HG03378 (cell line): ENCODE data around the gene ETV3L.
"Not testable (repeated sequence)": the region's sequence is repeated elsewhere in the genome, so short reads cannot be mapped to it uniquely, and the experiment has no call there.

ENCODE experiments used
- ATAC-seq: cut with Tn5 transposase; IDR thresholded peaks from one replicate; pipeline ENCODE4 v1.9.1; 2021; ENCODE audit warnings: mild to moderate bottlenecking, moderate library complexity; ENCODE audit not compliant: unreplicated experiment

ETV3L gene

DNA sequence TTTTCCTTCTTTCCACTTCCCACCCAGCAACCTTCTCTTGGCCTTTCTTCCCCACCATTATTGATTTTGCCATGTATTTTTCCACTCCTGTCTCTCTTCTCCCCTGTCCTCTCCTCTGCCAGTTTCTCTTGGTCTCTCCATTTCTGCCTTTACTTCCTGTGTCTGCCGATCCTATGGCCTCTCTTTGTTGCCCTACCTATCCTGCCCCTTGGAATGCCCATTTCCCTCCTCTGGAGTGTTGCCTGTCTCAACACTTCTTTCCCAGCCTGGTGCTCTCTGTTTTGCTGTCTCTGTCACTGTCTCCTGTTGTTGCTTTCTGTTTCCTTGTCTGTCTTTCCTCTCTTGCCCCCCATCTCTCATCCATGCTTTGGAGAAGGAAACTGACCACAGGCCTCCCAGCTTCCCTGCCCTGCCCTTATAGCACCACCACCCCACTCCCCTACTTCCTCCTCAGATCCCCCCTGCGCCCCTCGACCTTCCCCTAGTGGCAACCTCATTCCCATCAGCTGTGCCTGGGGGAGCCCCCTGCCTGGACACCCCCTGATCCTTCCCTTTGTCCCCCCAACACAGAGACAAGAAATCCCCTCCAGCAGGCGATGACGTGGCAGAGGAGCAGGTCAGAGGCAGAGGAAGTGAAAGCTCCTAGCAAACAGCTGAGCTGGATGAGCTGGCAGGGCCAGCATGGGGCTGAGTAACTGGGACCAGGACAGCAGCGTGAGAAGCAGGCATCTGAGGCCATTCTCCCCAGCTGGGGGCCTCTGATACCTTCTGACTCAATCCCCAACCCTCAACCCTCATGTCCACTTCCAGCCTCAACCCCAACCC, 6.6 kb upstream of the ETV3L start:
- ATAC-seq = peak; percentile 85

DNA sequence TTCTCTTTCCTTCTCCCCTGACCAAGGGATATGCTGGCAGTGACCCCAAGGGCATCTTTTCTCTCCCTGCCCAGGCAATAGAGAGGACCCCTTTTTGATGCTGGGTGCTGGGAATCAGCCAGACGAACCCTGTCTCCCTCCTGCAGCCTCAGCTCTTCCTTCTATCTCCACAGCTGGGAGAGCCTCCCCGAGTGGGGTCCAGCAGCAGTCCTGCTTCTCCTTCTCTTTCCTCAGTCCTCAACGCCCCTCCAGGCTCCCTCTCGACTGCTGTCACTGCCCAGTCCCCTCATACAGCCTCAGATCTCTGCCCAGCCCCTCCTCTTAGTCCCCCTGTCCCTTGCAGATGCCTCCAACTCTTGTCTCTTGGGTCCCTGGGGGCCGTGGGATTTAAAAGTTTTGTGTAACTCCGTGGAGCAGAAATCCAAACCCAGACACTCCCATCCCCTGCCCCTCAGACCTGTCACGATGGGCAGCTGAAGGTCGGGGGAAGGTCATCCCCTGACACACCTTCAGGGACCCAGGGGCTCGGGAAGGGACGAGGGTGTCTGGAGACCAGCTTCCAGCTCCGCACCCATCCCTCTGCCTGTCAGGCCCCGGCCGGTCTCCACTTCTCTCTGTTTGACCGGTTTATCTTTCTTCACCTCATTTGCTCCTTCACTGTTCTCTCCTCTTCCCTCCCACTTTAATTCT, 5.8 kb upstream of the ETV3L start:
- no peak for ATAC-seq

DNA sequence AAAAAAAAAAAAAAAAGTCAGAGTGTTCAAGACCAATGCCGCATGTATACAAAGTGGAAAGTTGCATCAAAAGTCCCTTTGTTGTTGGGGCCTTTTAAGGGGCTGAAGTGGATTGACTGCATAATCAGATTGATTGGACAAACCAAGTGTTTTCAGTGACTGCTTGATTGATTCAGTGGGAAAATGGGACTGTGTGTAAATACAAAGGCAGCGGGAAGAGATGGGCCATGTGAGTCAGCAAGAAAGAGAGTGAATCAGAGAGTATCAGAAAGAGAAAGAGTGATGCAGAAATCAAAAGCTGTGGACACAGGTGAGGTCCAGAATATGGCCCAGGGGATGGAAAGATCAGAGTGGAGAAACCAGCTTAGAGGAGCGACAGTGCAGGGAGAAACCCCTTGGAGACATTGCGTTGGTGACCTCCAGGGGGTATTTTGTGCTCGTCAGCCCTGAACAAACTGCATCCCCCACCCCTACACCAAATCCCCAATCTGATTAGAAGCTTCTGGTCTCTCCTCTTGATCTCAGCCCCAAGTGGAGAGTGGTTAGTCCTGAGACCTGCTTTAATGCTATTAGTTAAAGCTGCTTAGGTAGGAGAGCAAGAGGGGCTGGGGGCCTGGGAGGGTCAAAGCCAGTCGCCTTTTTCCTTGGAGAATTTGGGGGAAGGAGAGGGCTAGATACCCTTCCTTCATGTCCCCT, 5.1 kb upstream of the ETV3L start:
- ATAC-seq = no peak

GRCh38 chr1:157103268-157103667, 3.7 kb upstream of the ETV3L start:
- no peak for ATAC-seq

DNA sequence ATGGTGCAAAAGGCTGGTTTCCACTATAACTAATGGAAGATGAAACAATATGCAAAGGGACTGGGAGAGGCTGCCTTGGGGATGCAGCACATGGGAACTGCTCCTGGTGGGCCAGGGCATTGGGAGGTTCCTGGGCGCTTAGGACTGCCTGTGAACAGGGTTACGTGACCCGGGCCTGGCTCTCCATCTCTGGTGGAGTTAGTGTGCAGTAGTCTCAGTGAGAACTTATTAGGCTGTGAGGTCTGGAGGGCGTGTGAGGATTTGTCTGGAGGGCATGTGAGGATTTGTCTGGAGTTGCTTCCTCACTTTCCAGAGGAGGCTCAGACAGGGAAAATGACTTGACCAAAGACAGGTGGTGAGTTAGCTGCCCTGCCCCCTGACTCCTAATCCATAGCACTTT, 1.5 kb upstream of the ETV3L start:
- no peak for ATAC-seq

GRCh38 chr1:157098987-157099632, 498 bp downstream of the ETV3L start:
- ATAC-seq = not testable (repeated sequence)

DNA sequence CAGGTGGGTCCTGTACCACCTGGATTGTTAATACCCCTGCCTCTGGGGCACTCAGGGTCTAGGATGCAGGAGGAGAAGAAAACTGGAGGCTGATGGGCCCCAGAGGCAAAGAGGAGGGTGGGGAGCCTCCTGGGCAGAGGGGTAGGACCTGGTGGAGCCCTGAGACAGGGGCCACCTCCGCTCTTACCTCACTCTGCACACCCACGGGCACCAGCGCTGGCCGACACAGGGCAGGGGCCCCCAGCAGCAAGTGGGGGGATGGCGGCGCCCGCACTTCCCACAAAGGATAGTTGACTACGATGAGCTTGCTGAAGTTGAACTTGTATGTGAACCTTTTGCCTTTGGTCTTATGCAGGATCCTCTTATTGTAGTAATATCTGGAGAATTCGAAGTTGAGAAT, 1.1 kb downstream of the ETV3L start:
- ATAC-seq = no peak

- ATAC-seq = no peak
Observed at GRCh38 chr1:157097692-157098091, 1.9 kb downstream of the ETV3L start.

- ATAC-seq = no peak
Observed at GRCh38 chr1:157096881-157097280, 2.7 kb downstream of the ETV3L start.

DNA sequence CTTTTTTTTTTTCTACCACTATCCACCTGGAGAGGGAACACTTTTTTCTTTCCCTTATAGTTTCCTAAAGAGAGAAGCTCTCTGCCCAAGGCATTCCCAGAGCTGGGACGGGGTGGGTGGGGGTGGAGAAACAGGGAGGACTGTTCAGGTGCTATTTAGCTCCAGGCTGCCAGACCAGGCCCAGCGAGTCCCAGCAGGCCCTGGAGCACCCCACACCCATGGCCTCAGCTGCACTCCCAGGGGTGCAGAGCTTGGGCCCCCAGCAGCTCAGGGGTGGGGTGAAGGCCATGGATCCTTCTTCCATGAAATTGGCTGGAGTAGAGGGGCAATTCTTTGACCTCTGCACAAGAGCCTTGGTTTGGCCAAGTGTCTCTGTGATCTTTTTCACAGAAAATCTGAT, 4.1 kb downstream of the ETV3L start:
- ATAC-seq = no peak

GRCh38 chr1:157095091-157095490, 4.5 kb downstream of the ETV3L start:
- ATAC-seq = no peak

DNA sequence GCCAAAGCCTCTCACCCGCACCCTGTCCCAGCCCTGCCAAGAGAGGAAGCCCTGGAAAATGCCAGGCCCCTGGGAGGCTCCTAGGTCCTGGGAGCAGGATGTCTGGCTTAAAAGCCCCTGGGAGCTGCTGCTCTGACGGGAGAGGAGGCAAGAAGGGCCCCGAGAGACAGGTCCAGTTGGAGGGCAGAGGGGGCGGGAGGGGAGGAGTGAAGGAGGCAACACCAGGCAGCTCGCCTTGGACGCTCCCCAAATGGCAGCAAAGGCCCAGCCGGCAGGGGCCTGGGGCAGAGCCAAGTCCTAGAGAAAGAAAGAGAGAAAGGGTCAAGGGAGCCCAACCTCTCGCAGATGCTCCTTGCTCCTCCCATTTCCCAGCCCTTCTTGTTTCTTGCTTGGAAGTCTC, 6.8 kb downstream of the ETV3L start:
- ATAC-seq = no peak

DNA sequence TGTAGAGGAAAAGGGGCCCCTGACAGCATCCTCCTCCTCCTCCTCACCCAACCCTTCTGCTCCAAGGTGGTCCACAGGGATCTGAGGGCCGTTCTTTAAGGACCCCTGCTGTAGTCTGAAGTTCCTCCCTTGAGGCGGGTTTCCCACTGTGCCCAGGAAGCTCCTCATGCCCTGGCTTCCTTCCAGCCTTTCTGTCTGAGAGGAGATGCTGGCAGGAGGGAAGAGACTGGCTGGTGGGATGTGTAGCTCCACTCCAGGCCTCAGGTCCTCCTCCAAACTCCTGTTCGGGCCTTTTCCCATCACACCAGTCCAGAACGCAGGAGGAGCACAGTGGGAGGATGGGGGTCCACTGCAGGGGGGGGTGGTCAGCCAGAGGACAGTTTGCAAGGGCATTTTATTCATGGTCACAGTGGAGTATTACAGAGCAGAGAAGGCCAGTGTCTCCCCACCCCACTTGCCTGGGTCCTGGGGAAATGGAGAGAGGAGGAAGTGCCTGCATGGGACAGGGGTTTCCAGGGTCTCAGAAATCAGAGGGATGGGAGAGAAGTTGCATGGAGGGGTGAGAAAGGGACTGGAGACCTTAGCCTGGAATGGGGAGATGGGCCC, 7.8 kb downstream of the ETV3L start:
- ATAC-seq = no peak

DNA sequence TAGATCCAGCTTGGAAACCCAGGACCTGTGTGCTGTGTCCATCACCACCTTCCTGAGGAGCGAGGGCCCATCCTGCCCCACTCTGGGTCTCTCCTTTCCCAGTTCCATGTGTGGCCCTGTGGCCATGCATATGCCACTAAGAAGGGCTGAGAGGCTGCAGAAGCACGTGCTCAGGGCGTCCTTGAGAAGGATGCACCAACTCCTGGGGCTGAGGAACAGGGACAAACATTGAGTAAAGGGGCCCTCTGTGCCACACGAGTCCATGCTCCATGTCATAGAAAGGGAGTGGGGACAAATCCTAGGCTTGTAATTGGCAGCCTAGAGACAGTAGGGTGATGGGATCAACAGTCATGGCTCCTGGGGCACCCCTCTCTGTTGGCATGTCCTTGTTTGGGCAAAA, 8.4 kb downstream of the ETV3L start:
- ATAC-seq = no peak

GRCh38 chr1:157090771-157091170, 8.8 kb downstream of the ETV3L start:
- no peak for ATAC-seq

DNA sequence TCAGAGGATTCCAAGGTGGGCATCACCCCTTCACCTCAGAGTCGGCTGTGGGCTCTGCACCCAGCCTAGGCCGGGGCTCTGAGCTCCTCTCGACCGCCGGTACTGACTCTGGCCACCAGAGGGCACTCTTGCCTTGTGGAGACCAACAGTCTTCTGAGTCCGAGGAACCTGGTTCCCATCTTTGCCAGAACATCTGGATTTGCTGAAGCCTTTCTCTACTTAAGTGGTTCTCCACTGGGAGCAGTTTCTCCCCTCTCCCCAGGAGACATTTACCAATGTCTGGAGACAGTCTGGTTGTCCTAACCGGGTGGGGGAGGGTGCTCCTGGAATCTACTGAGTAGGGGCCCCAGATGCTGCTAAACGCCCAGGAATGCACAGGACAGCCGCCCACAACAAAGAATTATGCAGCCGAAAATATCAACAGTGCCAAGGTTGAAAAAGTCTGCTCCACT, 9.4 kb downstream of the ETV3L start:
- ATAC-seq = no peak

DNA sequence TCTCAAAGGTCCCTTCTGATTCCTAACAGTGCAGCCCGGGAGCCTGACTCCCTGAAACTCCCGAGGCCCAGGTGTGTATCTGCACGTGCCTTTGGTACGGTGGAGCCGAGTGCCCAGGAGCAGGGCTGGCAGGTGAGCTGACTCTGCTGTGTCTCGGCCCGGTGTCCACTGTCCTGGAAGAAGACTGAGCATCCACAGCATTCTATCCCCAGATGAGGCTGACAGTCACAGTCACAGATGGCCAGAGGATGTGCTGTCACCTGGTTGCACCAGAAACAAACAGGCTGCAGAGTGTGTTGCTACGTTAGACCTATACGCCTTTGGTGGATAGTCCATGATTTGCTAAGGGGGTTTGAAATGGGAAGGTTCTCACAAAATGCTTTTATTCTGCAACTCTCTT, 9.8 kb downstream of the ETV3L start:
- ATAC-seq = no peak

- no peak for ATAC-seq
Observed at GRCh38 chr1:157088607-157089006, 11.0 kb downstream of the ETV3L start.

DNA sequence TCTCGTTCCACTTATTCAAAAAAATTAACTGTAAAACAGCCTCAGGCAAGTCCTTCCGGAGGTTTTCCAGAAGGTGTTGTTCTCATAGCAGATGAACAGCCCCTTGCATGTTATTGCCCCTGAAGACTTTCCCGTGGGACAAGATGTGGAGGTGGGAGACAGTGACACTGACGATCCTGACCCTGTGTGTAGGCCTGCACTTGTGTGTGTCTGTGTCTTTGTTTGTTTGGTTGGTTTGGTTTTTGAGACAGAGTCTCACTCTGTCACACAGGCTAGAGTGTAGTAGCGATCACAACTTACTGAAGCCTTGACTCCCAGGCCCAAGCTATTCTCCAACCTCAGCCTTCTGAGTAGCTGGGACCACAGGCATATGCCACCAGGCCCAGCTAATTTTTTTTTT, 12.6 kb downstream of the ETV3L start:
- ATAC-seq = no peak

- no peak for ATAC-seq
Observed at GRCh38 chr1:157086299-157086698, 13.3 kb downstream of the ETV3L start.

GRCh38 chr1:157085421-157085820, 14.2 kb downstream of the ETV3L start:
- no peak for ATAC-seq
